Type B pancreatic cell (in vitro differentiated cells): ENCODE measurements around the gene ANKDD1A. TPM values are rescaled to one million over a fixed set of nuclear protein-coding genes. Genes with fewer than 3 reads are reported as not detected.

ENCODE experiments used
- DNase-seq: peaks from one replicate; pipeline ENCODE4 v3.0.0; 2021; ENCODE audit warnings: mixed read lengths; ENCODE audit not compliant: unreplicated experiment; ENCODE audit errors: extremely low spot score
- H3K27ac Mint-ChIP-seq: 2 replicates; pipeline ENCODE4 v1.8.0; 2021; ENCODE audit warnings: mild to moderate bottlenecking, mixed read lengths
- H3K27me3 Mint-ChIP-seq: 2 replicates; pipeline ENCODE4 v1.8.0; 2021; ENCODE audit warnings: mixed read lengths
- H3K36me3 Mint-ChIP-seq: 2 replicates; pipeline ENCODE4 v1.8.0; 2021; ENCODE audit warnings: mixed read lengths
- H3K4me1 Mint-ChIP-seq: one replicate; pipeline ENCODE4 v1.8.0; 2021; ENCODE audit warnings: mixed read lengths; ENCODE audit not compliant: unreplicated experiment
- H3K4me3 Mint-ChIP-seq: 2 replicates; pipeline ENCODE4 v1.8.0; 2021; ENCODE audit warnings: mild to moderate bottlenecking, mixed read lengths
- H3K9me3 Mint-ChIP-seq: 2 replicates; pipeline ENCODE4 v1.8.0; 2021; ENCODE audit warnings: mixed read lengths
- total RNA-seq: library from RNA; stranded (reverse); gene quantifications from 2 replicates; pipeline ENCODE4 v1.2.1, GENCODE V29; 2021; ENCODE audit warnings: low replicate concordance
- TF ChIP-seq, protein P1 (sequence below): fragments of 200-600 bp; sonication (generic); conservative IDR thresholded peaks from 2 replicates; pipeline ENCODE4 v1.5.0; 2021; ENCODE audit warnings: antibody characterized with exemption, mild to moderate bottlenecking

The ANKDD1A gene
- total RNA-seq, 1 donor from 2014 or later = 3.2 TPM

DNA sequence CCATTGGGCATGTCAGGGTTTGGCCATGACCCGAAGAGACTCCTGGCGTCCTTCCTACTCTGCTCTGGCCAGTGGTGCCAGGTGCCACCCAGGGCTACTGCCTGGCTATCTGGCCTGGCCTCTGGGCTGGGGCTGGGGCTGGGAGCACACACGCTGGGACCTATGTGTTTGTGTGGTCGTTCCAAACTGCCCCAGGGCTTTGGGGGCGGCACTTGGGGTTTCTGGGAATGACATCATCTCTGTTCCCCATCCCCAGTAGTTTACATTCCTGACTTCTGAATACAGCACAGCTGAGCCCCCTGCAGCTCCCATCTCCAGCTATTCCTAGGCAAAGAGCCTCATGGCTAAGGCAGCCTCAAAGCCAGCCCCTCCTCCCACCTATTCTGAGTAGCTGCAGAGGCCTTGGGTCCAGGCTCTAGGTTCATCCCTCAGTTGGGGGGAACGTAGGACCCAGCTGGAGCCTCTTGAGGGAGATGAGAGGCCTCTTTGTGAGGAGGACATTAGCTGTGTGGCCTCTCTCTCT is 45.6 kb upstream of the ANKDD1A start:
- no peak overlapping the region for H3K27ac Mint-ChIP-seq
- no peak overlapping the region for H3K4me3 Mint-ChIP-seq
- H3K4me1 Mint-ChIP-seq = peaks cover 20% of the 10 kb centered on the region
- H3K27me3 Mint-ChIP-seq = no peaks in the 10 kb centered on the region
- TF ChIP-seq, protein P1, sequence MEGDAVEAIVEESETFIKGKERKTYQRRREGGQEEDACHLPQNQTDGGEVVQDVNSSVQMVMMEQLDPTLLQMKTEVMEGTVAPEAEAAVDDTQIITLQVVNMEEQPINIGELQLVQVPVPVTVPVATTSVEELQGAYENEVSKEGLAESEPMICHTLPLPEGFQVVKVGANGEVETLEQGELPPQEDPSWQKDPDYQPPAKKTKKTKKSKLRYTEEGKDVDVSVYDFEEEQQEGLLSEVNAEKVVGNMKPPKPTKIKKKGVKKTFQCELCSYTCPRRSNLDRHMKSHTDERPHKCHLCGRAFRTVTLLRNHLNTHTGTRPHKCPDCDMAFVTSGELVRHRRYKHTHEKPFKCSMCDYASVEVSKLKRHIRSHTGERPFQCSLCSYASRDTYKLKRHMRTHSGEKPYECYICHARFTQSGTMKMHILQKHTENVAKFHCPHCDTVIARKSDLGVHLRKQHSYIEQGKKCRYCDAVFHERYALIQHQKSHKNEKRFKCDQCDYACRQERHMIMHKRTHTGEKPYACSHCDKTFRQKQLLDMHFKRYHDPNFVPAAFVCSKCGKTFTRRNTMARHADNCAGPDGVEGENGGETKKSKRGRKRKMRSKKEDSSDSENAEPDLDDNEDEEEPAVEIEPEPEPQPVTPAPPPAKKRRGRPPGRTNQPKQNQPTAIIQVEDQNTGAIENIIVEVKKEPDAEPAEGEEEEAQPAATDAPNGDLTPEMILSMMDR = no peak
- H3K36me3 Mint-ChIP-seq = peaks cover 3% of the 10 kb centered on the region
- DNase-seq = no peak
- H3K9me3 Mint-ChIP-seq = no peaks in the 10 kb centered on the region

GRCh38 chr15:64869501-64869900 is 42.2 kb upstream of the ANKDD1A start:
- Mint-ChIP-seq H3K27ac (no peak overlapping the region), H3K4me3 (no peak overlapping the region), H3K9me3 (no peaks in the 10 kb centered on the region), H3K27me3 (no peaks in the 10 kb centered on the region), H3K4me1 (peaks cover 16% of the 10 kb centered on the region), H3K36me3 (peaks cover 3% of the 10 kb centered on the region)
- DNase-seq = no peak
- TF ChIP-seq, protein P1 = no peak

DNA sequence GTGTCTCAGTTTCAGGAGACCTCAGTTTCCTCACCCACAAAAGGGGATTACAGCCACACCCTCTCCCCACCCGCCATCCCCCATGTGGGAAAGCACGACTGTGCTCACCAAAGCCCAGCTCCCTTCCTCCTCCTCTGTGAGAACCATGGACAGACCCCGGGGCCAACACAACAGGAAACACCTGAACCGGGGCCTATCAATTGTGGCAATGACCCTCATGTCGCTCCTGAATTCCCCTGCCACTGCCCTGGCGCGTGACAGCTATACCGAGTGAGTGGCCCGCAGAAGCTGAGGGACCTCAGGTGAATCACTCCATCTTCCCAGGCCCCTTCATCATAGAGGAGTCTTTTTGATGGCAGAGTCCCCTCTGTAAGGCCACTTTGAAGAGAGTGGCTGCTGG is 41.3 kb upstream of the ANKDD1A start:
- Mint-ChIP-seq H3K36me3 (peaks cover 3% of the 10 kb centered on the region), H3K27me3 (no peaks in the 10 kb centered on the region), H3K4me1 (peaks cover 23% of the 10 kb centered on the region), H3K27ac (no peak overlapping the region), H3K4me3 (no peak overlapping the region), H3K9me3 (no peaks in the 10 kb centered on the region)
- TF ChIP-seq, protein P1 = no peak
- DNase-seq = no peak

GRCh38 chr15:64875641-64876223 is 36.0 kb upstream of the ANKDD1A start:
- H3K27ac Mint-ChIP-seq = no peak overlapping the region

DNA sequence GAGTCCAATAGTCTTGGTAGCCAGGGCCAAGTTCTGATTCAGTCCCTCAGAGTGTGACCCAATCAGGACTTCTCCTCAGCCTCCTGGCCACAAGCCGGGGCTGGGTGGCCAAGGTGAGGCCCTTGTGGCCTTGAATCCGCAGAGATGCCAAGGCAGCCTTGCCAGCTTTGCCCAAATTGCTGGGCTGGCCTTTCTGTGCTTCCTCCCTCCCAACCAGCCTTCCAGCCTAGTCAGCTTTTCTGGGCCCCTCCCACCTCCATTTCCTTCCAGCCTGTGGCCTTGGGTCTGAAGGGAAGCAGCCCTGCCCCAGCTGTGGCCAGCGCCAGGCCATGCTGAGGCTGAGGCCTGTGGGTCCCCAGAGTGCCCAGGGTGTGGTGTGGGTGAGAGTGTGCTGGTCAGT is 34.3 kb upstream of the ANKDD1A start:
- Mint-ChIP-seq H3K4me1 (peaks cover 18% of the 10 kb centered on the region), H3K36me3 (no peaks in the 10 kb centered on the region), H3K27ac (no peak overlapping the region), H3K9me3 (no peaks in the 10 kb centered on the region), H3K4me3 (no peak overlapping the region), H3K27me3 (no peaks in the 10 kb centered on the region)
- TF ChIP-seq, protein P1 = no peak
- DNase-seq = no peak

More at GRCh38 chr15:64875641-64876223, 36.0 kb upstream of the ANKDD1A start:
- DNase-seq = no peak
- Mint-ChIP-seq H3K27me3 (no peaks in the 10 kb centered on the region), H3K4me3 (no peak overlapping the region), H3K36me3 (no peaks in the 10 kb centered on the region), H3K4me1 (peaks cover 12% of the 10 kb centered on the region), H3K9me3 (no peaks in the 10 kb centered on the region)
- TF ChIP-seq, protein P1 = no peak
